ENCODE data around the gene SGIP1.
"Not testable (repeated sequence)": the region's sequence is repeated elsewhere in the genome, so short reads cannot be mapped to it uniquely, and the experiment has no call there.

The SGIP1 gene

DNA sequence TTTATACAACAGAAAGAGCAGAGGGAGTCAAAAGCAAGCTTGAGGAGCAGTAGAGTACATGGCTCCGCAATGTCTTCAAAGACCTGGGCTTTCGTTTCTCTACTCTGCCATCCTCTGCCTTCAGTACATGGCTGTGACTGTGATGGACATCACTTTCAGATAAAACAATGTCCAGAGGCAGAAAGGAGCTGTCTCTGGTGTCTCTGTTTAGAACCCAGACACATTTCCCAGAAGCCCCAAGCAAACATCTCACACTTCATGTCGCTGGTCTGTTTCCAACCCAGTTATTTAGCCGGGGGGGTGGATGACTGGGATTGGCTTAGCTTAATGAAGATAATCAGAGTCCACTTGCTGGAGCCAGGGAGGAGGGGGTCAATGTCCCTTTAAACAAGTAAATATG is 25.6 kb downstream of the SGIP1 start:
- DNase-seq, result no peak

DNA sequence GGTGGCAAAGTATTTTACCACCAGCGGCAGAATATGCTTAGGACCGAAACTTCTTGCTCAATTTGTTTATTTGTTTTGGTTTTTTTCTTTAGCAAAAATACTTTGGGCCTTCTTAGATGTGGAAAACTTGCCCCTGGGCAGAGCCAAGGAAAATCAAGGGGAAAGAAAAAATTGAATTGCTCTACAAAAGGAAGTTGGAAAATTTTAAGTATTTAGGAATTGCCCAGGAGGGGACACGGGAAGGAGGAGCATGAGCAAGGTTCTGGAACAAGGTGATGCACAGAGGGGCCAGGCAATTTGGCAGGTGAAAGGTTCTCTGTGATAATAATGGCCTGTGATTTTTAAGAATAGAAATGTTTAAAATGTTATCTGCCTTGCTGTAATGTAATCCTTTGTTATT is 28.6 kb downstream of the SGIP1 start:
- DNase-seq, result no peak

DNA sequence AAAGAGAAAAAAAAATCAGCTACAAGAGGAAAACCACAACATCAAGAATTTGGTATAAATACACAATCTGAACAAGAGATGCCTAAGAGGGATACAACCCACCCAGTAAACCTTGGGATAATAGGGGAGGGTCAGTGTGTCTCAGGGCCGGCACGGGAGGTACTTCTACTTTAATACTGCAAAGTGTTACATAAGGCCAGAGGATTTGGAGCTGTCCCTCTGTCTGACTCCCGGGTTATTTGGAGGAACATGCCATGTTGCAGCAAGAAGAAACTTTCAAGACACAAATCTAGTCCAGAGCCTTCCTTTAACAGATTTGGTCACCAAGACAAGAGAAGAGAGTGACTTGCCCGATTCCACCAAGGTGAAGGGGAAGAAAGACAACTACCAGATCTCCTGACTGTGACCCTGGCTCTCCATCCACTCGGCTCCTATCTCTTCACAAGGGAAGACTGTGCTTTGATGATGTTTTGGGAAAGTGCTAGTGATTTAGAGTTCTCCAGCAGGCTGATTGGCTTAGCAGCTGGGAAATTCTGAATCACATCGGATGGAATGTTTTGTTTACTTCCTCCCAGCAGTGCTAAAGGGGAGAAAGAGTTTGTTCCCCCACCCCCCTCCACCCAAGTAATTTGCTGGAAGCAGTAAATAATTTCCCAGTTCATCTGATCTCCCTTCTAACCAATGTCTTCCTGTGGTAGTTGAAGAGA is 29.3 kb downstream of the SGIP1 start:
- DNase-seq, result no peak

DNA sequence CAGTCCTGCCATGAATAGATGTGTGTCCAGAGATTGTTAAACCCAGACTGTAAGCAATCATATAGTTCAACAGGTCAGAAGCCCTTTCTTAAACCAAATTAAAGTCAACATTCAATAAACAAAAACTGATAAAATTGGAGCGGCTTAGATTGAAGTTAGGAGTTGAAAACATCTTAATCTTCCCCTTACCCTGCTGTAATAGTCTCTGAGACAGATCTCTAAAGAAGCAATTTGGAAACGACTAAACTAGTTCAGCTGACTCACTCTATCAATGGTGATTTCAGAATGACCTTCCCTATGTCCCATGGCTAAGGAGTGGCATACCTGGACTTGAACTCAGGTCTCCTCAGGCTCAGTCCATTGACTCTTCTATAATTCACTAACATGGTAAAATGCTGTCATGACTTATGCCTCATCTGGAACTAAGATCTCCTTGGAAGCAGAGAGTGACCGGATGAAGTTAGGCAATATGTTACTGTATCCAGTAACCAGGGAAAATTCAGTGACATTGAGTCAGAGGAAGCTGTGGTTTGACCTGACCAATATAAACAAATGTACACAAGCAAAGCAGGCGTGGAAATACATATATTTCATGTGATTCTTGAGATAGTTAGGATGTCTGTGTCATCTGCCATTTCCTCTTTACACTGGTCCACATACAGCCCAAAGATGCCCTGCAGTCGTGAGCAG is 30.1 kb downstream of the SGIP1 start:
- peak; percentile 21 to 29 for DNase-seq

DNA sequence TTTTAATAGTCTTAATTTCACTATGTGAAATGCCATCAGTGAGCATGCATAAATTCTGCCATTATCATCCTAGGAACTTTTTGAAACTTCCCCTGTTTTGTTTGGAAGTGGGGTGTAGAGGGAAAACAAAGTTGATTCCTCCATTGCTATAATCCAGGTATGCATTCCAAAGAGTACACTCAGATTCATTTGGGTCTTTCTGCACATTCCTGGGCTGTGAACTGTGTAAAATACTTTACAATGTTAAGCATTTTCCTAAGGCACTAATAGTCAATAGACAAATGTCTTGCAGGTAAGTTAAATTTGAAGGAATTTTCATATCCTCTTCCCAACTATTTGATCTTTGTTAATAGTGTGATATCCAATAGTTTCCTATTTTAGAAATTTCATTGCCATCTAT is 36.2 kb downstream of the SGIP1 start:
- no peak for DNase-seq

DNA sequence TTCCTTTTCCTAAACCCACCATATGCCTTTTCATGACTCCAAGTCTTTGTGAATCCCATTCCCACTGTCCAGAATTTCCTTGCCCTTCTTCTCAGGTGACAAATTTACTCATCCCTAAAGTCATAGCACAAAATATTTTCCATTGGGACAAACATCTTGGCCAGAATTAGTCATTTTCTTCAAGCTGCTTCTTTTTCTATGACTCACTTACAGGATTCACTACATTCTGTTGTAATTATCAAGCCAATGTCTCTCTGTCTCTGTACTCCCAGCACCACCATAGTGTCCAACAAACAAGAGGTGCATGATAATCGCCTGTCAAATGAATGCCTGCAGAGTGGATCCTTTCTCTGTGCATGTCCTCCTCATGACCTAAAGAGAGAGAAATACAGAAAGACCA is 37.8 kb downstream of the SGIP1 start:
- no peak for DNase-seq

DNA sequence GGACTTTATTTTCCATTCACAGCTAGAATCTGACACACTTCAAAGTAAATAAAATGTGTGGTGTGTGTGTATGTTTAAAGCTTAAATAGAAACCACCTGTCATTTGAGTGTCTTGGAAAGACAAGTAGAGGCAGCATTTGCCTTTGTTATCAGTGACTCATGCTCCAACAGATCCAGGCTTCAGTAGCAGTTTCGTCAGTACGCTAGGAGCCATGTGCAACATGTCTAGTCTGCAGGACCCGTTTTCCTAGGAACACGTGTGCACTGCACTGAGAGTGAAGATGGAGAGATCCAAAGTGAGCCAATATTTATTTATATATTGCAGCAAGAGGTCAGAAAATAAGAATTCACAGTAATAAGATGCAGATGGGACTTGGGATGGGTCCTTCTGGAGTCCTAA is 41.8 kb downstream of the SGIP1 start:
- DNase-seq, result no peak

DNA sequence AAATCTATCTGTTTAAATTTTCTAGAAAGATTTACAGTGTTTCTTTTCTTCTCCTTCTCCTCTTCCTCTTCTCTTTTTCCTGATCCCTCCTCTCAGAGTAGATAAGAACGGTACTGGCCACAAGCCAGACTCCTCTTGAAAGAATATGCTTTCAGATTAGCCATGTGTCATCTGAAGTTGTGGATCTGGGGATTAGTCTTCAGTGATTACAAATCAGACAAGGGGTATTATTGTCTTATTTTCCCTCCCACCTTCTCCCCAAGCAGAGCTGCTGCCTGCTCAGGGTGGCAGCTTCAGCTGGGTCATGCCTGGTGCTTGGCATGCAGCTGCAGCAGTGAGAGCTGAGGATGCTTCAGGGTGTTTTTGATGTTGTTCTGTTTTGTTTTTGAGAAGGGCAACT is 42.7 kb downstream of the SGIP1 start:
- no peak for DNase-seq

DNA sequence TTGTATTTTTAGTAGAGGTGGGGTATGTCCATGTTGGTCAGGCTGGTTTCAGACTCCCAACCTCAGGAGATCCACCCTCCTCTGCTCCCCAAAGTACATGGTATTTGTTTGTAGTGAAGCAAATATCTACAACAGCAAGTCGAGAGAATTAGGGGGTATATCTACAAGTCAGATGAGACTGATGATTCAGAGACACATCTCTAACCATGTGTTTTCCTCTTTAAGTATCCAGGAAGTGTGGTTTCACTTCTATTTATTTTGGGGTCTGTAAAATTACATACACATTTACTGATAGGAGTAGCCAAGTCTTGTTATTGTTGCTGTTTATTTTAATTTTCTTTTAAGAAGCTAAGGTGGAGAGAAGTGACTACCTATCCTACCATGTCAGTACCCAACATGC is 44.9 kb downstream of the SGIP1 start:
- DNase-seq, result no peak

DNA sequence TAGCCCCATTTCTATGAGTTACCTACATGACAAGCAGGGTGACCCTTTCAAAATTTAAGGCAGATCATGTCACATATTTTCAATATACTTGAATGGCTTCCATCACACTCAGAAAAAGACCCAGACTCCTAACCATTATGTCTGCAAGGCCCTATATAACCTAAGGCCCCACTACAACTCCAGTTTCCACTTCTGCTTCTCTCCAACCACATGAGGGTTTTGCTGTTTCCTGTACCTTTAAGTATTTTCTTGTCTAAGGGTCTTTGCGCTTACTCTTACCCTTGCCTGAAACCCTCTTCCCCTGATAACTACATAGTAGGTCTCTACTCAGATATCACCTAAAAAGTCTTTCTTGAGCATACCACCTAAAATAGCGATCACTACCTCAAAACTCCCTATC is 46.1 kb downstream of the SGIP1 start:
- DNase-seq, result no peak

DNA sequence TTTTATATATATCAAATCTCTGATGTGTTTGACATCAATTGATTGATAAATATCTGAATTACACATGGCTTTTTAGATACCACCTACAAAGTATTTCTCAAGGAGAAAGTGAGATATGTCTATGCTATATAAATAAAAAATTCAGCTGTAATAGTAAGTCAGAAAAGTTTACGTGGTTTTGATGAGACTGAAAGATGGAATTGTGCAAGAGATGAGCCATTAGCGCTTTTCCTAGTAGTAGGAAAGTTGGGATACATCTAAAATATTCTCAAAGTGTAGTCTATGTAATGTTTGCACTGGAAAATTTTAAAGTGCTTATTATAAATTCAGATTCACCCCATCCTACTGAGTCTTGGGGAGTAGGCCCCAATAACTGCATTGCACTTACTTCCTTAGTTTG is 49.1 kb downstream of the SGIP1 start:
- no peak for DNase-seq

DNA sequence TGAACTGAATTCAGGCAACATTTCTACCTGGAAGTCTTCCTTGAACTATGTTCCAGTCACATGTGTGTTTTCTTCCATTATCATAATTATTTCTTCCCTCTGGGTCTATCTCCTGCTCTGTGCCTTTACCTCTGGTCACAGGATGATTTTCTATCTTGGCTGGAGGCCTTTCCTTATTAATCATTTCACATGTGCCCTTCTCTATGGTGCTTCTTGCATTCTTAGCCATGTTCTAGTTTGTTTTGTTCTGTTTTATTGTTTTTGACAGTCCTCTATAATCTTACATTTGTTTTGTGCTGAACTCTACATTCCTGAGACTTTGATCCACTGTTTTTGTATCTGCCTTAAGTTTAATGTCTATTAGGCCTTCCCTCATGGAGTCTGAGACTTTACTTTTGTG is 51.0 kb downstream of the SGIP1 start:
- DNase-seq, result no peak

DNA sequence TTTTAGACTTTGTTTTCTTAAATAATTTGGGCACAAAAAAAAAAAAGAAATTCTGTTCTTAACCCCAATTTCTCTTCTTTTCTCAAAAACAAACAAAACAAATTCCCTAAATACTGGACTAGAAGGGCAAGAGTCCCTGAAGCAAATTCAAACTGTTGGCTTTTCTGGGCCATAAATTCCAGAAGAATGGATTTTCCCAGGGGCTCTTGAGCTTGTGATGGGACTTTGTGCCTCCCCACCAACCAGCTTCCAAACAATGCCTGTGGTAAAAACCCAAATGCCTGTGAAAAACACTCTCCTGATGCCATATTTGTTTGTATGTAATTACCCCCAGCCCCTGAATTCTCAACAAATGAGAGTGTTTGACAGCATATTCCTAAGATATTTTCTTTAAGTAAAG is 55.4 kb downstream of the SGIP1 start:
- DNase-seq, result no peak

DNA sequence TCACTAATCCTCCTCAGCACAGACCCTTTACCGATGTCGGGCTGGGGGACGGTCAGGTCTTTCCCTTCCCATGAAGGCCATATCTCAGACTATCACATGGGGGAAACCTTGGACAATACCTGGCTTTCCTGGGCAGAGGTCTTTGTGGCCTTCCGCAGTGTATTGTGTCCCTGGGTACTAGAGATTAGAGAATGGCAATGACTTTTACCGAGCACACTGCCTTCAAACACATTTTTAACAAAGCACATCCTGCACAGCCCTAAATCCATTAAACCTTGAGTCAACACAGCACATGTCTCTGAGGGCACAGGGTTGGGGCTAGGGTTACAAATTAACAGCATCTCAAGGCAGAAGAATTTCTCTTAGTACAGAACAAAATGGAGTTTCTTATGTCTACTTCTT is 58.2 kb downstream of the SGIP1 start:
- not testable (repeated sequence) for DNase-seq

DNA sequence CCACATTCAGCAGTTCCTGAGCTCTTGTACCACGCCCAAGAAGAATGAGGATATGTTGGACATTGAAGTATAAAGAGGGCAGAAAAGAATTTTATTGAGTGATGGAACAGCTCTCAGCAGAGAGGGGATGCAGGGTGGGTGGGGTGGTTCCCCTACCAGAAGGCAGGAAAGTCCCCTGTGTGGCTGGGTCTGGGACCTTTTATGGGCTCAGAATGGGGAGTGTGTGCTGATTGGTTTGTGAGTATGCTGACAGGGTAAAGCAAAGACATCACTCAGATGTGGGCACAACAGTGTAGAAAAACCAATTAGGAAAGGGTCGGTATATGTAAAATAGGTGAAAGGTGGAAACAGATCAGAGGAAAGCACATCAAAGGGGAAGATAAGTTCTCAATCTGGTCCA is 62.2 kb downstream of the SGIP1 start:
- DNase-seq, result no peak

DNA sequence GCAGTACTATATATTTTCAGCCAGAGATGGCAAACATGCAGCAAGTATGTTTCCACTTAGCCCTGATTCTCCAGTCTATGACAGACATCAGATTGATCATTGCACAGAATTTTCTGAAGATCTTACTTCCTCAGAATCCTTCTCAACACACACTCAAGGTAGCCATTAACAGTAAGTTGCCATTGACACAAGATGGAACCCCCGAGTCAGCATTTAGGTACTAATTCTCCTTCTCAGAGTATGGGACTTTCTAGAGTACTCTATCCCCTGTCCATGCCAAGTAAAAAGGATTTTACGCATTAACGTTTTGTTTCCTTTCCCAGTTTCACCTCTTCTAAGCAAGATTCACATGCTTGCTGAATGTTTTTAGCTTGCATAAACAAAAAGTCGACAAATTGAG is 63.5 kb downstream of the SGIP1 start:
- no peak for DNase-seq

DNA sequence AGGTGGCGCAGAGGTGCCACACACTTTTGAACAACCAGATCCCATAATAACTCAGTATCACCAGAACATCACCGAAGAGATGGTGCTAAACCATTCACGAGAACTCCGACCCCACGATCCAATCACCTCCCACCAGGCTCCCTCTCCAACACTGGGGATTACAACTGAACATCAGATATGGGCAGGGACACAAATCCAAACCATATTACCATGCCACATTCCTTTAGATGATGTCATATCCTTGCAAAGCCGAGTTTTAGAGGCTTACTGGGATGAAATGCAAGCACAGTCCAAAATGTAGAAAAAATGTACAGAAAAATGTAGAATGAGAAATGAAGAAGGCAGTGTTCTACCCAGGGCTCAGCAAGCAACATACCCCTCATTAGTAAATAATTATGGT is 64.7 kb downstream of the SGIP1 start:
- DNase-seq, result no peak

DNA sequence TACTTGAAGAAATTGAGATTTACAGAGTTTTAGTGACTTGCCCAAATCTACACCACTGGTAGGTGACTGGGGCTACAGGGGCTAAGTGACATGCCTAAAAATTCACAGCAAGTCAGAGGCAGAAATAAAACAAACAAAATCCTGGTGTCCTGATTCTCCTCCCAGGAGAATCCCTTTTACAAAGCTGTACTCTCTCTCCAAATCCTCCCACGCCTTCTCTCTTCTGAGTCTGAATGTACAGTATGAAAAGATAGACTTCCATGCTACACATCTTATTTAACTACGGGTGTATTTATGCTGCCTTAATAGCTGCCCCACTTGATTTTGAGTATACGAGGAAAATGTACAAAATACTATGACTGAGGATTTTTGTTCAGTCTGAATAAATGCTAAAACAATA is 65.4 kb downstream of the SGIP1 start:
- DNase-seq, result no peak

DNA sequence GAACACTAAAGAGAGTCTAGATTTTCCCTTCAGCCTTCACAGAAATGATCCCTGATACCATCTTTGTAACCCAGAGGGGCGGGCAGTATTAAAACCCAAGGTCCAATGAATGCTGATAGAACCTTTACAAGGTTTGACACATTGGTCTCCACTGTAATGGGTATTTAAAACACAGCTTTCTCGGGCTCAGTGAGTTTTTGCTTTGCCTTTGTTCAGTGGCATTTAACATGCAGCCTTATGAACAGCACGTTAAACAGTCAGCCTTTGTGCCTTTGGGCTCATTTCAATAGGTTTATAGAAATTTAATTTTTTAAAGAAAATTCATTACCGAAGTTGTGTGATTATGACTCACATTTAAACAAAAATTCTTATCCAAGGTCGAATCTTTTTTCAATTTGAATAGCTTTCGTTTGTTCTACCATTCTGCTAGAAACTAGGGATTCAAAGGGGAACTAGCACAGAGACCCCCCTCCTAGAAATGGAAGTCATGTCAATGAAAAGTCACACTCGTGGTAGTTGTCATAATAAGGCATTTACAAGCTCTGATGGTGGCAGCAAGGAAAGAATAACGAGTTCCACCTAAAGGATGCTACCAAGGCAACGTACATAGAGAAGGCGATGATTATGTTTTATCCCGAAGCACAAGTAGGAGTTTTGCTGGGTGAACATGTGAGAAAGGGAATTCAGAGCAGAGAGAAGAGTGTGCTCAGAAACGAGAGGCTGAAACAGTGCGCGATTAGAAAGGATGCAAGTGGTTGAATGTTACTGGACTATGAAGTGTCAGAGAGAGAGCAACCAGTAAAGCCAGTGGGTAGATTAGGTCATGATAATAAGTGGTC is 66.2 kb downstream of the SGIP1 start:
- no peak for DNase-seq

DNA sequence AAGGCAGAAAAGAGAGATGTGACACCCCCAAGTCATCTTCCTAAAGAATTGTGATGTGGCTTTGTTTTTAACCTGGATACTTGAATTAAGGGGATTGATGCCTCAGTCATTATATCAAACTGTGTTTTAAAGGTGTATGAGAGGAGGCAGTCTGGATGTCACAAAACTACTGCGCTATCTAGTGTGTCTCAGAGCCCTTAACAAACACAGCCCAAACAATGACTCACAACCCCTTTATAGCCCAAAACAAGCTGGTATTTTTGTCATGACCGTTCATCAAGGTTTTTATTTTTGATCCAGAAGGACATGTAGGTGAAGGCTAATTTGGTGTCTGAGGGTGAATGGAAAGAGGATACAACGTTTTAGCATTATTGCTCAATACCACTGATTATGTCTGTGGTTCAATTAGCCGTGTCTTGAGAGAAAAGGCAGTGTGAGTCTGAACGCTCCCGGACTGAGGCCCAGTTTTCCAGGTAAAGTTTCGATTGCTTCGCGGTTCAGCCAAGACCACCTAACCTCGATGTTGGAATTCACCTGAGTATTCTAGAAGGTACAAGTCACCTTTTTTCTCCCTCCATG is 71.6 kb downstream of the SGIP1 start:
- no peak for DNase-seq

DNA sequence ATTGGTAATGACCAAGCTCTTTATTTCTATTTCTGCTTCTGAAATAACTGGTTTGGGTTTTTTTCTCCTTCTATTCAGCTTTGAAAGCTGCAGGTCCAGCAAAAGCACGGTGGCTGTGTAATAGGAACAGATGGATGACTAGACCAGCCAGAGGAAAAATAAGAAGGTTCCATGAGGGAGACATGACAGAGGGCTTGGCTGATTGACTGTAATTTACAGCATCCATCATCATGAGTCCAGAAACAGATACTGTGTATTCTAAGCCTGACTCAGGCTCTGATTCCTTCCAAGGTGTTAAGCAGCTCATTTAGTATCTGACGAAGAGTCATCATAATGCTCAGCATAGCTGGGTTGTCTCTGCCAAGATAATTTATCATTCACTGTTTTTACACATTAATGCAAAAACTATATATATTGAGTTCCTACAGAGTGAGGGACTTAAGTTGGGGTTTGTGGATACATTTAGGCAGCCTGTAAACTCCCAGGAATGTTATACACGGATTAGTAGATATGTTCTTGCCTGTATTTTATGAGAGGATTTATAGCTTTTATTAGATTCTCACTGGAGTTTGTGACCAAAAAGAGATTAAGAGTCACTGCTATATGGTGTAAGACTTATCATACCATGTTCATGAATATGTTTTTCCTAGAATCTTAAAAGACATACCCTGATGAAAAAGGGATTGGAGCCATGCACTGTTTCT is 72.6 kb downstream of the SGIP1 start:
- no peak for DNase-seq

DNA sequence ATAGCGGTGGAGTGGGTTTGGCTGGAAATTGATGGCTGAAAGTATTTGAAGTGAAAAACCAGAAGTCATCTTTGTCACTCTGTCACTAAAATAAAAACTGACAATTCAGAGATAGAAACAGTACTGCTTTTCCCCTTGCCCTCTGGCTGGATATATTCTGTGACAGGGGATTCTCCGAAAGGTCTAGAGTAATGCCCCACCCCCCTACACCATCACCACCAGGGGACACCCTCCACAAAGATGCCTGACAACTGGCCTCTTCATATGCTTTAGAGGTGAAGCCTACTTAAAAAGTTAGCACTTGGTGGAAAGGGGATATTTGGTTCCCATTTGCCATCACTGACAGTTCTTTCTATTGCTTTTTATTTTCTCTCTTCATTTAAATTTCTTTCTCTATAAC is 73.5 kb downstream of the SGIP1 start:
- DNase-seq, result no peak

DNA sequence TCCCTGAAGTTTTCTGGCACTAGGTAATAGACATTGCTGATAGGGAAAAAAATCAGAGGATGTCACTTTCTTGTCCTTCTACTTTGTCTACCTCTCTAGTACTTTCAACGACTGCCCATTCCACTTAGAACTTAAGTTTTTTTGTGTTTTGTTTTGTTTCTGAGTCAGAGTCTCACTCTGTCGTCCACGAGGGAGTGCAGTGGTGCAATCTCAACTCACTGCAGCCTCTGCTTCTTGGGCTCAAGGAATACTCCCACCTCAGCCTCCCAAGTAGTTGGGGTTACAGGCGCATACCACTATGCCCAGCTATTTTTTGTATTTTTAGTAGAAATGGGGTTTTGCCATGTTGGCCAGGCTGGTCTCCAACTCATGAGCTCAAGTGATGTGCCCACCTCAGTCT is 79.2 kb downstream of the SGIP1 start:
- DNase-seq, result no peak

Measured in AML-193 (cell line).